GM23338 (cell line): ENCODE data around the gene ZNF804B. TPM values are rescaled to one million over a fixed set of nuclear protein-coding genes. Genes with fewer than 3 reads are reported as not detected.

ENCODE experiments used
- ATAC-seq: fragments of 200-7000 bp; cut with Tn5 transposase; 3 replicates; pipeline ENCODE4 v1.9.1; 2020
- DNase-seq: peaks from one replicate; pipeline ENCODE4 v3.0.0-alpha.2; 2015; ENCODE audit warnings: low spot score
- H2AFZ ChIP-seq: fragments of 200-600 bp; sonication (generic); 2 replicates; pipeline ENCODE4 v1.8.0; 2016; ENCODE audit warnings: antibody characterized with exemption, mild to moderate bottlenecking, moderate library complexity
- H3F3A ChIP-seq: fragments of 200-600 bp; sonication (generic); replicated peaks from 2 replicates; pipeline ENCODE4 v1.8.0; 2017; ENCODE audit warnings: antibody characterized with exemption, mixed run types, low read depth
- H3K27ac ChIP-seq: fragments of 200-600 bp; sonication (generic); 2 replicates; pipeline ENCODE4 v1.6.1; 2016; ENCODE audit warnings: low read depth
- H3K27me3 ChIP-seq: fragments of 200-600 bp; sonication (generic); 2 replicates; pipeline ENCODE4 v1.8.0; 2016; ENCODE audit warnings: mild to moderate bottlenecking, mixed run types, moderate library complexity; ENCODE audit not compliant: insufficient read depth
- H3K36me3 ChIP-seq: fragments of 200-600 bp; sonication (generic); 2 replicates; pipeline ENCODE4 v1.8.0; 2016; ENCODE audit warnings: mild to moderate bottlenecking; ENCODE audit not compliant: insufficient read depth
- H3K4me1 ChIP-seq: fragments of 200-600 bp; sonication (generic); 2 replicates; pipeline ENCODE4 v1.8.0; 2016; ENCODE audit warnings: mild to moderate bottlenecking, moderate library complexity; ENCODE audit not compliant: insufficient read depth
- H3K4me2 ChIP-seq: fragments of 200-600 bp; sonication (generic); 2 replicates; pipeline ENCODE4 v1.7.1; 2017; ENCODE audit warnings: mixed run types
- H3K4me3 ChIP-seq: fragments of 200-600 bp; sonication (generic); 2 replicates; pipeline ENCODE4 v1.6.1; 2016; ENCODE audit warnings: mixed run types
- H3K79me2 ChIP-seq: fragments of 200-600 bp; sonication (generic); replicated peaks from 2 replicates; pipeline ENCODE4 v1.8.0; 2017; ENCODE audit warnings: mild to moderate bottlenecking; ENCODE audit not compliant: insufficient read depth
- H3K9me2 ChIP-seq: fragments of 200-600 bp; sonication (generic); 2 replicates; pipeline ENCODE4 v1.8.0; 2017; ENCODE audit not compliant: insufficient read depth
- H4K20me1 ChIP-seq: fragments of 200-600 bp; sonication (generic); replicated peaks from 2 replicates; pipeline ENCODE4 v1.8.0; 2017; ENCODE audit warnings: mild to moderate bottlenecking; ENCODE audit not compliant: insufficient read depth
- H3K27ac Mint-ChIP-seq: 2 replicates; pipeline ENCODE4 v1.8.0; 2020; ENCODE audit warnings: inconsistent platforms, mild to moderate bottlenecking, moderate library complexity, mixed read lengths
- H3K27me3 Mint-ChIP-seq: 3 replicates; pipeline ENCODE4 v1.8.0; 2022; ENCODE audit warnings: low read depth, mild to moderate bottlenecking, moderate library complexity, mixed read lengths, inconsistent platforms; ENCODE audit not compliant: insufficient read depth, poor library complexity
- H3K36me3 Mint-ChIP-seq: 3 replicates; pipeline ENCODE4 v1.8.0; 2021; ENCODE audit warnings: low read depth, mild to moderate bottlenecking, inconsistent platforms, moderate library complexity, mixed read lengths
- H3K4me1 Mint-ChIP-seq: 3 replicates; pipeline ENCODE4 v1.8.0; 2020; ENCODE audit warnings: mild to moderate bottlenecking, inconsistent platforms, mixed read lengths
- H3K4me3 Mint-ChIP-seq: 3 replicates; pipeline ENCODE4 v1.8.0; 2021; ENCODE audit warnings: moderate library complexity, mild to moderate bottlenecking, inconsistent platforms, mixed read lengths
- H3K9me3 Mint-ChIP-seq: 3 replicates; pipeline ENCODE4 v1.8.0; 2020; ENCODE audit warnings: moderate library complexity, mild to moderate bottlenecking, inconsistent platforms, mixed read lengths
- CREB1 ChIP-seq: fragments of 250-450 bp; sonication (Bioruptor Pico); IDR thresholded peaks from 2 replicates; pipeline ENCODE4 v1.5.0; 2020; ENCODE audit warnings: low read depth, mild to moderate bottlenecking, moderate library complexity
- EZH2 ChIP-seq: fragments of 200-600 bp; sonication (generic); IDR thresholded peaks from one replicate; pipeline ENCODE4 v1.8.0; 2017; ENCODE audit warnings: antibody characterized with exemption, mild to moderate bottlenecking, low read depth; ENCODE audit not compliant: unreplicated experiment
- EZH2phosphoT487 ChIP-seq: fragments of 200-600 bp; sonication (generic); IDR thresholded peaks from one replicate; pipeline ENCODE4 v1.8.1; 2018; ENCODE audit warnings: antibody characterized with exemption; ENCODE audit not compliant: unreplicated experiment
- JUNB ChIP-seq: IDR thresholded peaks from one replicate; pipeline ENCODE4 v1.6.1; 2016; ENCODE audit warnings: antibody characterized with exemption; ENCODE audit not compliant: unreplicated experiment
- NANOG ChIP-seq: IDR thresholded peaks from 2 replicates; pipeline ENCODE4 v1.6.1; 2016; ENCODE audit warnings: antibody characterized with exemption, borderline replicate concordance
- POLR2AphosphoS5 ChIP-seq: IDR thresholded peaks from 2 replicates; pipeline ENCODE4 v1.6.1; 2016; ENCODE audit warnings: antibody characterized with exemption, low read depth
- STAT1 ChIP-seq: IDR thresholded peaks from one replicate; pipeline ENCODE4 v1.6.1; 2016; ENCODE audit warnings: antibody characterized with exemption; ENCODE audit not compliant: unreplicated experiment
- ZNF114 ChIP-seq: fragments of 250-450 bp; sonication (Bioruptor Pico); IDR thresholded peaks from 2 replicates; pipeline ENCODE4 v1.5.0; 2020; ENCODE audit warnings: mild to moderate bottlenecking, moderate library complexity
- ZNF331 ChIP-seq: fragments of 250-450 bp; sonication (Bioruptor Pico); IDR thresholded peaks from 2 replicates; pipeline ENCODE4 v1.5.0; 2020; ENCODE audit warnings: low read depth, mild to moderate bottlenecking, moderate library complexity
- polyA plus RNA-seq: library from polyadenylated mRNA; unstranded; fragments of >200 nt; fragmentation: Nextera tagmentation; extraction: Ambion mirVana; gene quantifications from 2 replicates; pipeline ENCODE4 v1.2.1, GENCODE V29; 2016
- total RNA-seq: library from RNA; depleted of rRNA; stranded (reverse); fragments of >200 nt; shearing (Covaris generic); gene quantifications from 2 replicates; pipeline ENCODE4 v1.2.3, GENCODE V29; 2014
- TF ChIP-seq, protein P1 (sequence below), 2 experiments: fragments of 200-600 bp in 1 of 2; sonication (generic) in 1 of 2; conservative IDR thresholded peaks; 2 replicates each; pipeline versions ENCODE4 v1.5.1 to v1.6.1; 2016 to 2017; ENCODE audit warnings: antibody characterized with exemption in 2 of 2, low read depth in 2 of 2, mild to moderate bottlenecking in 2 of 2, moderate library complexity in 1 of 2
- TF ChIP-seq, protein P2 (sequence below): fragments of 250-450 bp; sonication (Bioruptor Pico); IDR thresholded peaks from 2 replicates; pipeline ENCODE4 v1.5.0; 2020; ENCODE audit warnings: mild to moderate bottlenecking, moderate library complexity
- TF ChIP-seq, protein P3 (sequence below): IDR thresholded peaks from one replicate; pipeline ENCODE4 v1.6.1; 2018; ENCODE audit warnings: antibody characterized with exemption; ENCODE audit not compliant: unreplicated experiment
- TF ChIP-seq, protein P4 (sequence below): IDR thresholded peaks from 2 replicates; pipeline ENCODE4 v1.6.1; 2016; ENCODE audit warnings: antibody characterized with exemption

ZNF804B gene
- total and polyA plus RNA-seq, 2 experiments from 2014 or later, result not detected

DNA sequence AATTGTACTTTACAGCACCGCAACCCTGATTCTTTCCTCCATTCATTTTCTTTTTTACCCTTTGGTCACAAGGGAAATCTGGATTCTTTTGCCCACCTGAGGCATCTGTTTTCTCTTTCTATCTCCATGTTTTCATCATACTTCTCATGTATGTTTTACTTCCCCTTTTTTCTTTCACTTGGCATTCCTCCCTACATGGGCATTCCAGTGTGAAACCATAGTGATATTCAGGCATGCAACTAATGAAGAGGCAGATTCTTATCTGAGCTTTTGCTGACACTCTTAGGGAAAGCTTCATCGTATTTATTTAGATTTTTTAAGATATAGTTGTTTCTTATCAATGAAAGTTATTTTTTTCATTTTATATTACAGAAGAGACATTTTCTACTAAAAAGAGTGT is 441.3 kb downstream of the ZNF804B start:
- Mint-ChIP-seq H3K27me3 (peaks cover 2% of the 10 kb centered on the region), H3K36me3 (no peaks in the 10 kb centered on the region; the same call in 2 of the 3 replicates), H3K9me3 (no peaks in the 10 kb centered on the region), H3K4me3 (no peak overlapping the region), H3K4me1 (no peaks in the 10 kb centered on the region), H3K27ac (no peak overlapping the region)
- Histone ChIP-seq H3K4me1 (no peaks in the 10 kb centered on the region), H3K79me2 (no peaks in the 10 kb centered on the region), H2AFZ (no peak overlapping the region), H3K9me2 (0 out of 2 replicates have a peak, but pooled peaks cover 5% of the 10 kb centered on the region), H3K27me3 (no peaks in the 10 kb centered on the region), H3K4me2 (no peak overlapping the region), H3K4me3 (no peak overlapping the region), H3K36me3 (no peaks in the 10 kb centered on the region), H4K20me1 (no peaks in the 10 kb centered on the region), H3K27ac (no peak overlapping the region), H3F3A (no peaks in the 10 kb centered on the region)
- TF ChIP-seq STAT1, result no peak
- TF ChIP-seq, protein P1, sequence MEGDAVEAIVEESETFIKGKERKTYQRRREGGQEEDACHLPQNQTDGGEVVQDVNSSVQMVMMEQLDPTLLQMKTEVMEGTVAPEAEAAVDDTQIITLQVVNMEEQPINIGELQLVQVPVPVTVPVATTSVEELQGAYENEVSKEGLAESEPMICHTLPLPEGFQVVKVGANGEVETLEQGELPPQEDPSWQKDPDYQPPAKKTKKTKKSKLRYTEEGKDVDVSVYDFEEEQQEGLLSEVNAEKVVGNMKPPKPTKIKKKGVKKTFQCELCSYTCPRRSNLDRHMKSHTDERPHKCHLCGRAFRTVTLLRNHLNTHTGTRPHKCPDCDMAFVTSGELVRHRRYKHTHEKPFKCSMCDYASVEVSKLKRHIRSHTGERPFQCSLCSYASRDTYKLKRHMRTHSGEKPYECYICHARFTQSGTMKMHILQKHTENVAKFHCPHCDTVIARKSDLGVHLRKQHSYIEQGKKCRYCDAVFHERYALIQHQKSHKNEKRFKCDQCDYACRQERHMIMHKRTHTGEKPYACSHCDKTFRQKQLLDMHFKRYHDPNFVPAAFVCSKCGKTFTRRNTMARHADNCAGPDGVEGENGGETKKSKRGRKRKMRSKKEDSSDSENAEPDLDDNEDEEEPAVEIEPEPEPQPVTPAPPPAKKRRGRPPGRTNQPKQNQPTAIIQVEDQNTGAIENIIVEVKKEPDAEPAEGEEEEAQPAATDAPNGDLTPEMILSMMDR (conservative IDR thresholded peaks at IDR 0.05; ENCODE audit: low read depth in 2 of 2), result no peak
- no peak for TF ChIP-seq CREB1
- TF ChIP-seq POLR2AphosphoS5, result no peak
- TF ChIP-seq, protein P2, sequence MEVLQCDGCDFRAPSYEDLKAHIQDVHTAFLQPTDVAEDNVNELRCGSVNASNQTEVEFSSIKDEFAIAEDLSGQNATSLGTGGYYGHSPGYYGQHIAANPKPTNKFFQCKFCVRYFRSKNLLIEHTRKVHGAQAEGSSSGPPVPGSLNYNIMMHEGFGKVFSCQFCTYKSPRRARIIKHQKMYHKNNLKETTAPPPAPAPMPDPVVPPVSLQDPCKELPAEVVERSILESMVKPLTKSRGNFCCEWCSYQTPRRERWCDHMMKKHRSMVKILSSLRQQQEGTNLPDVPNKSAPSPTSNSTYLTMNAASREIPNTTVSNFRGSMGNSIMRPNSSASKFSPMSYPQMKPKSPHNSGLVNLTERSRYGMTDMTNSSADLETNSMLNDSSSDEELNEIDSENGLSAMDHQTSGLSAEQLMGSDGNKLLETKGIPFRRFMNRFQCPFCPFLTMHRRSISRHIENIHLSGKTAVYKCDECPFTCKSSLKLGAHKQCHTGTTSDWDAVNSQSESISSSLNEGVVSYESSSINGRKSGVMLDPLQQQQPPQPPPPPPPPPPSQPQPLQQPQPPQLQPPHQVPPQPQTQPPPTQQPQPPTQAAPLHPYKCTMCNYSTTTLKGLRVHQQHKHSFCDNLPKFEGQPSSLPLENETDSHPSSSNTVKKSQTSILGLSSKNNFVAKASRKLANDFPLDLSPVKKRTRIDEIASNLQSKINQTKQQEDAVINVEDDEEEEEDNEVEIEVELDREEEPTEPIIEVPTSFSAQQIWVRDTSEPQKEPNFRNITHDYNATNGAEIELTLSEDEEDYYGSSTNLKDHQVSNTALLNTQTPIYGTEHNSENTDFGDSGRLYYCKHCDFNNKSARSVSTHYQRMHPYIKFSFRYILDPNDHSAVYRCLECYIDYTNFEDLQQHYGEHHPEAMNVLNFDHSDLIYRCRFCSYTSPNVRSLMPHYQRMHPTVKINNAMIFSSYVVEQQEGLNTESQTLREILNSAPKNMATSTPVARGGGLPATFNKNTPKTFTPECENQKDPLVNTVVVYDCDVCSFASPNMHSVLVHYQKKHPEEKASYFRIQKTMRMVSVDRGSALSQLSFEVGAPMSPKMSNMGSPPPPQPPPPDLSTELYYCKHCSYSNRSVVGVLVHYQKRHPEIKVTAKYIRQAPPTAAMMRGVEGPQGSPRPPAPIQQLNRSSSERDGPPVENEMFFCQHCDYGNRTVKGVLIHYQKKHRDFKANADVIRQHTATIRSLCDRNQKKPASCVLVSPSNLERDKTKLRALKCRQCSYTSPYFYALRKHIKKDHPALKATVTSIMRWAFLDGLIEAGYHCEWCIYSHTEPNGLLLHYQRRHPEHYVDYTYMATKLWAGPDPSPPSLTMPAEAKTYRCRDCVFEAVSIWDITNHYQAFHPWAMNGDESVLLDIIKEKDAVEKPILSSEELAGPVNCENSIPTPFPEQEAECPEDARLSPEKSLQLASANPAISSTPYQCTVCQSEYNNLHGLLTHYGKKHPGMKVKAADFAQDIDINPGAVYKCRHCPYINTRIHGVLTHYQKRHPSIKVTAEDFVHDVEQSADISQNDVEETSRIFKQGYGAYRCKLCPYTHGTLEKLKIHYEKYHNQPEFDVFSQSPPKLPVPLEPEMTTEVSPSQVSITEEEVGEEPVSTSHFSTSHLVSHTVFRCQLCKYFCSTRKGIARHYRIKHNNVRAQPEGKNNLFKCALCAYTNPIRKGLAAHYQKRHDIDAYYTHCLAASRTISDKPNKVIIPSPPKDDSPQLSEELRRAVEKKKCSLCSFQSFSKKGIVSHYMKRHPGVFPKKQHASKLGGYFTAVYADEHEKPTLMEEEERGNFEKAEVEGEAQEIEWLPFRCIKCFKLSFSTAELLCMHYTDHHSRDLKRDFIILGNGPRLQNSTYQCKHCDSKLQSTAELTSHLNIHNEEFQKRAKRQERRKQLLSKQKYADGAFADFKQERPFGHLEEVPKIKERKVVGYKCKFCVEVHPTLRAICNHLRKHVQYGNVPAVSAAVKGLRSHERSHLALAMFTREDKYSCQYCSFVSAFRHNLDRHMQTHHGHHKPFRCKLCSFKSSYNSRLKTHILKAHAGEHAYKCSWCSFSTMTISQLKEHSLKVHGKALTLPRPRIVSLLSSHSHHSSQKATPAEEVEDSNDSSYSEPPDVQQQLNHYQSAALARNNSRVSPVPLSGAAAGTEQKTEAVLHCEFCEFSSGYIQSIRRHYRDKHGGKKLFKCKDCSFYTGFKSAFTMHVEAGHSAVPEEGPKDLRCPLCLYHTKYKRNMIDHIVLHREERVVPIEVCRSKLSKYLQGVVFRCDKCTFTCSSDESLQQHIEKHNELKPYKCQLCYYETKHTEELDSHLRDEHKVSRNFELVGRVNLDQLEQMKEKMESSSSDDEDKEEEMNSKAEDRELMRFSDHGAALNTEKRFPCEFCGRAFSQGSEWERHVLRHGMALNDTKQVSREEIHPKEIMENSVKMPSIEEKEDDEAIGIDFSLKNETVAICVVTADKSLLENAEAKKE, result no peak
- no peak for TF ChIP-seq ZNF331 (CRISPR knock-in tag)
- TF ChIP-seq, protein P3, sequence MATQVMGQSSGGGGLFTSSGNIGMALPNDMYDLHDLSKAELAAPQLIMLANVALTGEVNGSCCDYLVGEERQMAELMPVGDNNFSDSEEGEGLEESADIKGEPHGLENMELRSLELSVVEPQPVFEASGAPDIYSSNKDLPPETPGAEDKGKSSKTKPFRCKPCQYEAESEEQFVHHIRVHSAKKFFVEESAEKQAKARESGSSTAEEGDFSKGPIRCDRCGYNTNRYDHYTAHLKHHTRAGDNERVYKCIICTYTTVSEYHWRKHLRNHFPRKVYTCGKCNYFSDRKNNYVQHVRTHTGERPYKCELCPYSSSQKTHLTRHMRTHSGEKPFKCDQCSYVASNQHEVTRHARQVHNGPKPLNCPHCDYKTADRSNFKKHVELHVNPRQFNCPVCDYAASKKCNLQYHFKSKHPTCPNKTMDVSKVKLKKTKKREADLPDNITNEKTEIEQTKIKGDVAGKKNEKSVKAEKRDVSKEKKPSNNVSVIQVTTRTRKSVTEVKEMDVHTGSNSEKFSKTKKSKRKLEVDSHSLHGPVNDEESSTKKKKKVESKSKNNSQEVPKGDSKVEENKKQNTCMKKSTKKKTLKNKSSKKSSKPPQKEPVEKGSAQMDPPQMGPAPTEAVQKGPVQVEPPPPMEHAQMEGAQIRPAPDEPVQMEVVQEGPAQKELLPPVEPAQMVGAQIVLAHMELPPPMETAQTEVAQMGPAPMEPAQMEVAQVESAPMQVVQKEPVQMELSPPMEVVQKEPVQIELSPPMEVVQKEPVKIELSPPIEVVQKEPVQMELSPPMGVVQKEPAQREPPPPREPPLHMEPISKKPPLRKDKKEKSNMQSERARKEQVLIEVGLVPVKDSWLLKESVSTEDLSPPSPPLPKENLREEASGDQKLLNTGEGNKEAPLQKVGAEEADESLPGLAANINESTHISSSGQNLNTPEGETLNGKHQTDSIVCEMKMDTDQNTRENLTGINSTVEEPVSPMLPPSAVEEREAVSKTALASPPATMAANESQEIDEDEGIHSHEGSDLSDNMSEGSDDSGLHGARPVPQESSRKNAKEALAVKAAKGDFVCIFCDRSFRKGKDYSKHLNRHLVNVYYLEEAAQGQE, result no peak
- no peak for TF ChIP-seq NANOG
- no peak for TF ChIP-seq ZNF114
- no peak for TF ChIP-seq EZH2
- no peak for TF ChIP-seq EZH2phosphoT487
- TF ChIP-seq, protein P4, sequence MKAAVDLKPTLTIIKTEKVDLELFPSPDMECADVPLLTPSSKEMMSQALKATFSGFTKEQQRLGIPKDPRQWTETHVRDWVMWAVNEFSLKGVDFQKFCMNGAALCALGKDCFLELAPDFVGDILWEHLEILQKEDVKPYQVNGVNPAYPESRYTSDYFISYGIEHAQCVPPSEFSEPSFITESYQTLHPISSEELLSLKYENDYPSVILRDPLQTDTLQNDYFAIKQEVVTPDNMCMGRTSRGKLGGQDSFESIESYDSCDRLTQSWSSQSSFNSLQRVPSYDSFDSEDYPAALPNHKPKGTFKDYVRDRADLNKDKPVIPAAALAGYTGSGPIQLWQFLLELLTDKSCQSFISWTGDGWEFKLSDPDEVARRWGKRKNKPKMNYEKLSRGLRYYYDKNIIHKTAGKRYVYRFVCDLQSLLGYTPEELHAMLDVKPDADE, result no peak
- no peak for TF ChIP-seq JUNB
- ATAC-seq, result no peak
- DNase-seq, result peak; percentile 8
